CD4-positive, alpha-beta T cell treated with Interleukin-6 at 100 ng/mL for 8 hours (primary cell): ENCODE data around the gene ABCA1.
"Not testable (repeated sequence)": the region's sequence is repeated elsewhere in the genome, so short reads cannot be mapped to it uniquely, and the experiment has no call there.

Experiments used
- DNase-seq: peaks from one replicate; pipeline ENCODE4 v3.0.0-alpha.2; 2020; ENCODE audit warnings: mixed read lengths, low spot score

ABCA1 gene

DNA sequence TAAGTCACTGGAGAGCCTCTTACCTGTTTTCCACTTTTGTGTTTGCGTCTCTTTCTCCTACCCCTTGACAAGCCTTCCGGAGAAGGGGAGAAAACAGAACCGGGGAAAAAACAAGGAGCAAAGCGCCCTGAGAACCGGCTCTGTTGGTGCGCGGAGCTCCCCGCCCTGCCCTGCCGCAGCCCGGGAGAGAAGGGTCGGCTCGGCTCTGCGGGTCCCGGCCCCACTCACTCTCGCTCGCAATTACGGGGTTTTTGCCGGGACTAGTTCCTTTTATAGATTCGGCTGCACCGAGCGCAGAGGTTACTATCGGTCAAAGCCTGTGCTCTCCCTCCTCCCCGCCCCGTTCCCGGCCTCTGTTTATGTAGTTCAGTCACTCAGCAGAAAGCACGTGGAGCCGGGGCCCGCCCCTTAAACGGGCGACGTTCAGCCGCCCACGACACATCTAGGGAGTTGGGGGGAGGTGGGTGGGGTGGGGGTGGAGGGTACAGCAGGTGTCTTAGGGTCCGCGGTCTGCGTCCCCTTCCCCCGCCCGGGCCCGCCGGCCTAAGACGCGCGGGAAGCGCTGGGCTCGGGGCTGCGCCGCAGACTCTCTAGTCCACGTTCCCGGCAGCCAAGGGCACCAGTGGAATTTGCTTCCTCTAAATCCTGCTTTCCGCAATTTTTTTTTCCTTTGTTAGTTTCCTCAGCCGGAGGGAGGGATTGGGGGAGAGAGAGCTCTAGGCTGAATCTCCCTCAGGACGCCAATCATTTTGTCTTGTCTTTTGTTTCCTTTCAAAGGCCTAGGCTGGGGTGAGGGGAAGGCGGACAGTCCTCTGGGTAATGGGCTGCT, at the start of gene ABCA1:
ABCA1 (minus strand) TSS at position 244 of the 829 bp plus-strand sequence. CDS start 24,476 bp downstream, outside the sequence.
- DNase-seq, result peak; percentile 75

DNA sequence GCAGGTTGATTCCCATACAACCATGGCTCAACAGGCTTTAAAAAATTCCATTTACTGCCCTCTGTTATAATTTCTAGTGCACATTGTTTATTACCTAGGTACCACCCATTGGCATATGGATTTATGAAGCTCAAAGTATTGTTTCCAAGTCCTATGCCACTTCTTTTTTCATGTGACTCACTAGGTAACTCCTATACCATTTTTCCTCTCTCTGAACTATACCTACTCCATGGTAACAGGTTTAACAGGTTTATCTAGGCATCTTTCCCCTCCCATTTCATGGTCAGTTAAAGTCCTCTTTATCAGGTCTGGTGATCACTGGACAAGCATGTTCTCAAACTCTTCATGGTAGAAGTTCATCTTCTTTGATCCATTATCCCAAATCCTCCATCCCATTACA, 49.6 kb upstream of the ABCA1 start:
- no peak for DNase-seq

GRCh38 chr9:104977168-104977567, 49.2 kb upstream of the ABCA1 start:
- no peak for DNase-seq

DNA sequence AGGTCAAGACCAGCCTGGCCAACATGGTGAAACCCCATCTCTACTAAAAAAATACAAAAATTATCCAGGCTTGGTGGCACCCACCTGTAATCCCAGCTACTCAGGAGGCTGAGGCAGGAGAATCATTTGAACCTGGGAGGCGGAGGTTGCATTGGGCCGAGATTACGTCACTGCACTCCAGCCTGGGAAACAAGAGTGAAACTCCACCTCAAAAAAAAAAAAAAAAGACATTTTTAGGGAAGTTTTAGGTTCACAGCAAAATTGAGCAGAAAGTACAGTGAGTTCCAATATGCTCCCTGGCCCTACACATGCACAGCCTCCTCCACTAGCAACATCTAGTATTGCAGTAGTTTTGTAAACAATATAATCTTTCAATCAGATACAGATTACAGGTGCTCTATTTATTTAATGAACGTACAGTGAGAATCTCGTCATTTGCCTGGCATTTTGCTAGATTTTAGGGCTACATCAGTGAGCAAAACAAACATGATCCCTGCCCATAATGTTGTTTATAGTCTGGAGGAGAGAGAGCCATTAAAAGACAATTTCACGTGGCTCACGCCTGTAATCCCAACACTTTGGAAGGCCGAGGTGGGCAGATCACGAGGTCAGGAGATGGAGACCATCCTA, 48.1 kb upstream of the ABCA1 start:
- not testable (repeated sequence) for DNase-seq

DNA sequence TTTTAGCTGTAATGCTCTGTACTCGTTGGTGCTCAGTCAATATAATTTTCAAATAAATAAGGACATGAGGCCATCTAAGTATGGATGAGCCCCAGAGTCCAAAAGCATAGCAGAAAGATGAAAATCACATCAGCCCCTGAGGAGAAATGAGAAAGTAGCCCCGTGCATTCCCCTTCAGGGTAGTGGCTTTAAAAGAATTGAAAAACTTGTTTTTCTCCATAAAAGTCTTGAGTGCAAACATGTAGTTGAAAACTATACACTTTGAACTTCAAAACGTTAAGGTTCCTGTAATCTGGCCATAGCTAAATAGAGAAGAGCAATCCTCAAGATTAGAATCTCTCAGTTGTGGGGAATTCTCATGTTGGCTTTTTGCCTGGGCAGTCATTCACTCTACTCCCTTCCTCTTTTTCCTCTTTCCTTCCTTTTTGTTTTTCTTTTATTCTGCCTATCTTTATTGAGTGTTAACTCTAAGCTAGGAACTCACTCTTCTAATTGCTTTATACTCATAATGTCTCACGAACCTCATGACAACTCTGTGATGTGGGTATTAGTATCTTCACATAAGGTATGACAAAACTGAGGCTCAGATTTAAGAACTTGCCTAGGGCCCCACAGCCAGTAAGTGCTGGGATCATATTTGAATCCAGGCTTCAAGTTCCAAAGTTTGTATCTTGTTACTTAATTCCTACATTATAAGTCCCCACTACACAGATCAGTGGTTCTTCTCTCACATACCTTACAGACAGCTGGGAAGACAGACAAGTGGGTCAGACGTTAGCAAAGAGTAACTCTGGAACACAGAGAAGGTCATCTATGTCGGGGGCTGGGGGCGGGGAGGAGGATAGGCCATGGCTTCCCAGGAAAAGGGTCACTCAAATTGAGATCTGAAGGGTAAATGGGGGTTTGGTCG, 46.4 kb upstream of the ABCA1 start:
- DNase-seq, result no peak

- DNase-seq, result no peak
Measured at GRCh38 chr9:104972242-104972866, 44.4 kb upstream of the ABCA1 start.

GRCh38 chr9:104971511-104971910, 43.6 kb upstream of the ABCA1 start:
- DNase-seq, result no peak

GRCh38 chr9:104970271-104970987, 42.5 kb upstream of the ABCA1 start:
- no peak for DNase-seq

DNA sequence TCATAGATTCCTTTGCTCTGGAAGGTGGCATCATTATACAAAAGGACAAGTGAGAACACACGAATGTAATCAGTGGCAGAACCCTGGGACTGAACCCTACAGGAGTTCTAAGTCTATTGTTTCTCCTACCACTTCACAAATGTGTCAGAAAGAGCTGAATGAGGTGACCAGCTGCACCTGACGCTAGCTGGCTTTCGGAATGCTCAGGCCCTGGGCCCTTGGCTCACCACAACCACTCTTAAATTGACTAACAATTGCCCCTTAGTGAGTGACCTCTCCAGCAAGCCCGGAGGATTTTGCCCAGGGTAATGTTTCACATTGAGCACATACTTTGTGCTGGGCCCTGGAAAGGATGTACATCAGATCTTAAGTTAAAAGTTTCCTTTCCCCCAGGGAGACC, 41.2 kb upstream of the ABCA1 start:
- no peak for DNase-seq

DNA sequence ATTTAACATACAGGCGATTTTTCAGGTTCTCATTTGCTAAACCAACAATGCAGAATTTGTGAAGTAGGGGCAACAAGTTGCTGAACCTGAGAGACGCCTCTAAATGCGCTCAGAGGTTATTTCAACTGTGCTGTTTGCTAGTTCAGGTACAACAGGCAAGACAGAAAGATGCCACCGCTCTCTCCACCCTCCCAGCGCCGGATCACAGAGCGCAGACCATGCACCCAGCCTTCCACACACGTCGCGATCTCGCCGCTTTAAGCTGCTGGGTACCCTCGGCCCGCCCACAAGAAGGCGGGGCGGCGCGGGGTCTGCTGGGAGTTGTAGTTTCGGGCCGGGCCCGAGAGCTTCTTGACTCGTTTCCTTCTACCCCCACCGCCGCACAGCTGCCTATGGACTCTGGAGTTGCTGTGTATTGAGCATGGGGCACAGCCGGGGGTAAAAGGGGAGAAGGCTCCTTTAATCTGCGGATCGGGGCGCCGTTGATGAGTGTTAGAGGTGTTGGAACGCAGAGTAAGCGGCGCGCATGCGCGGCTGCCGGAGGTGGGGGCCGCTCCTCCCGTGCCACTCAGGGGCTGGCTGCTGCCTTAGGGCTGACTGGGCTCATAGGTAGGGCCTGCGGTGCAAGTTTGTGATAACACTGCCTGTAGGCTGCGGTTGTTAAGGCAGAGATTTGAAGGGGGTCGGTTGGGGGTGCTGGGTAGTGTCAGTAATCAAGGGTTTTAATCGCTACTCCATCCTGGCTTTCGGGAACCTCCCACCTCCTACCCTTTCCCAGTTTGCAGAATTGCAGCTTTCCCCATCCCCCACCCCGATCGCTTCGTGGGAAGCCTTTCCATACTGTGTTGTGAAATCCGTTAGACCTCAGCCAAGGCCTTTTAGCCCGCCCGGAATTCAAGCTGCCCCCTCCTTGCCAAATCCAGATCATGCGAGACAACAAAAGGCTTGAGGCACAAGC, 40.3 kb upstream of the ABCA1 start:
- peak; percentile 86 for DNase-seq

DNA sequence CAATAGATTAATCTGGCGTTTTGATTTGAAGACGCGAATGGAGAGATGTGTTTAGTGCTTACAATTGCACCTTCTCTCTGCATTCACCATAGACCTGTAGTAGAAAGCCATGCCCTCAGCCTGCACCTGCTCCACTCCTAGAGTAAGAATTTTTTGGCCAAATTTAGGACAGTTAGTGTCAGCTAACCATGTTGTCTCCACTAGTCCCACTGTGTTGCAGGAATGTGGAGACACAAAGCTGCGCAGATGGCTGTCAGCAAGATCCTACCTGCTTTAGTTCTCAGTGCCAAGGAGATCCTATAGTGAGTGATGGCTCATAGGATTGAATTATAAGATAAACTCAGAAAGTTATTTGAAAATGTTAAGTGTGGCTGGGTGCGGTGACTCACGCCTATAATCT, 35.1 kb upstream of the ABCA1 start:
- no peak for DNase-seq

DNA sequence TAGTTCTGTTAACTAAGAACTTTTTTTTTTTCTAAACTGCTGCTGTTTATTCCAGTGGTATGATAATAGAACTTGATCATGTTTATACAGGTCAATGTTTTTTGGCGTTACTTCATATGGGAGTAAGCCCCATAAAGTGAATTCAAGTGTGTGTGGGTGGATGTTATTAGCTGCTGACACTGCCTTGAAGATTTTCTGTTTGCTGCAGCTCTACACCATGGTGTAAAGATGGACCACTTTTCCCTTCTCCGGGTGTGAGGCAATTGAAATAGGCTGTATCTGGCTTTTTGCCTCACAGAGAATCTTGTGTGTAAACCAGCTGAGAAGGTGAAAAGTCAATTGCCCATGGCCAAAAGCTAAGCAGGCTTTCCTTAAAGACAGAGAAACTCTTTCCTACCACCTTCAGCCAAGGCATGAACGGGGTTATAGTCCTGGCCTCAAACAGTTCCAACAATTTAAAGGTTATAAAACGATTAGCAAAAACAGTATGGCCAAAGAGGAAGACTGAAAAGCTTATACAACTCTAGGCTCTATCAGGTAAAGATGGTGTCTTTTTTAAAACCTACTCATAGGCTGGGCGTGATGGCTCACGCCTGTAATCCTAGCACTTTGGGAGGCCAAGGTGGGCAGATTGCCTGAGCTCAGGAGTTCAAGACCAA, 33.9 kb upstream of the ABCA1 start:
- DNase-seq, result no peak

GRCh38 chr9:104961238-104961637, 33.3 kb upstream of the ABCA1 start:
- DNase-seq, result peak; percentile 69

DNA sequence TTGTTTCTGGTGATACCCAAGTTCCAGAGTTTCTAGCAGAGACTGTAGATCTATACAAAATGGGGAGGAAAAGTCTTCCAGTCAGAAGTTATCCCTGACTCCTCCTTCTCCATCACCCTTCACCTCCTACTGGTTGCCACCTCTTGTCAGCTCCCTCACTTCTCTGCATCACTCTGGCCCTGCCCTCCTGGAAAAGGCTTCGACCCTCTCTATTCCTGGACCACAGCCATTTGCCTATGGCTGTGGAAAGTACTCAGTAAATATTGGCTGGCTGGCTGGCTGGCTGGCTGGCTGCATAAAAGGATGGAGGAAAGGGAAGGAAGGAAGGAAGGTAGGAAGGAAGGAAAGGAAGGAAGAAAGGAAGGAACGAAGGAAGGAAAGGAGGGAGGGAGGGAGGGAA, 32.7 kb upstream of the ABCA1 start:
- DNase-seq, result no peak

DNA sequence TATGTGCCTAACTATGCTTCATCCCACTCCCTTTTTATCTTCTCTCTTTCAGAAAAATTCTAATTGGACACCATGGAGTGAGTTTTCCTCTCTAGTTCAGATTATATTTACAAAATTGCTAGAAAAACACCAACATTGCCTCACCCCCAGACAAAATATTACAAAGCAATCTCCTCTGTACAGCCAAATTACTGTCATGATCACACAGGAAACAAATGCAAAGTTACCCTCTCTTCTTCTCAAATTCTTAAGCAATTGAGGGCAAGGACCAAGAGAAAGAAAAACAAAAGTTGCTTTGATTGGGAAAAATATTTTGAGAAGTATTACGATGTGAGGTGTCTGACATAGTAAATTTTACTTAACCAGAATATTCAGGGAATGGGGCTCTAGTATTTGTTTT, 30.8 kb upstream of the ABCA1 start:
- no peak for DNase-seq

DNA sequence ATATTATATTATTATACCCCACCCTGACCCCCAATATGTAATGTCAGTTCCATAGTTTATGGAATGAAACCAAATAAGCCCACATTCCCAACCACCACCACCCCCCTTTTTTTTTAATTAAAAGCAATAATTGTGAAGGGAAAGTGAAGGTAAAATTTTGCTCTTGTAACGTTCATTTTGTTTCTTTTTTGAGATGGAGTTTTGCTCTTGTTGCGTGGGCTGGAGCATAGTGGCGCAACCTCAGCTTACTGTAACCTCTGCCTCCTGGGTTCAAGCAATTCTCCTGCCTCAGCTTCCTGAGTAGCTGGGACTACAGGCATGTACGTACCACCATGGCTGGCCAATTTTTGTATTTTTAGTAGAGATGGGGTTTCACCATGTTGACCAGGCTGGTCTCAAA, 30.1 kb upstream of the ABCA1 start:
- DNase-seq, result not testable (repeated sequence)

DNA sequence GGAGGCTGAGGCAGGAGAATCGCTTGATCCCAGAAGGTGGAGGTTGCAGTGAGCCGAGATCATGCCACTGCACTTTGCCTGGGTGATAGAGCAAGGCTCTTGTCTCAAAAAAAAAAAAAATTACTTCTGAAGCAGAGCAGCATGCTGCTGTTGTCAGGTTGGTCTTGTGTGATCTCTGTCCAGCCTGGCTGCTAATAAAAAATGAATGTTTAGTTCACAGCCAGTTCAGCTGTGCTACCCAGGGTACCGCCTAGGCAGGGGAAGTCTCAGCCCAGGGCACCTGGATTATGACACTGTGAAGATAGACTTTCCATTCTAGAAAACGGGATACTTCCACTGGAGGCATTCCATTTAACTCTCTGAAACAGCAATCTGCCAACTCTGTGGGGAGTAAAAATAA, 23.5 kb upstream of the ABCA1 start:
- no peak for DNase-seq

DNA sequence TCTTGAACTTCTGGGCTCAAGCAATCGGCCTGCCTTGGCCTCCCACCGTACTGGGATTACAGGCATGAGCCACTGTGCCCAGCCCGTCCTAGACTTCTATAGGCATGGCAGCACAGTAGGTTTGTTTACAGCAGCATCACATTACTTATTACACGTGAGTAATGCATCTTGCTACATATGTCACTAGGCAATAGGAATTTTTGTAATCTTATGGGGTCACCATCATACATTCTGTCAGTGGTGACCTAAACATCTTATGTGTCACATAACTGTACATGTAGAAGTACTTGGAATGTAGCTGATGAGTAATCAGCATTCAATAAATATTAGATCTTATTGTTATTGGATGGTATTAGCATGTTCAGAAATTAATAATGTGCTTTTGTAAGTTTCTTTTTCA, 22.9 kb upstream of the ABCA1 start:
- DNase-seq, result no peak

DNA sequence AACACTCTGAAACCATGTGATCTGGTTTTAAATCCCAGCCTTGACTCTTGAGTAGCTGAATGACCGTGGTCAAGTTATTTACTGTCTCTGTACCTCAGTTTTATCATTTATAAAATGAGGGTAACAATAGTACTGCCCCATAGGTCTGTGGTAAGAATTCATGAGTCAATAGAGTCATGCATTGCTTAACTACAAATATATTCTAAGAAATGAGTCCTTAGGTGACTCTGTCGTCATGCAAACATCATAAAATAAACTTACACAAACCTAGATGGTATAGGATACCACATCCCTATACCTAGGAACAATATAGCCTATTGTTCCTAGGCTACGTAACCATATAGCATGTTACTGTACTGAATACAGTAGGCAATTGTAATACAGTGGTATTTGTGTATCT, 20.3 kb upstream of the ABCA1 start:
- DNase-seq, result no peak

GRCh38 chr9:104944871-104945270, 16.9 kb upstream of the ABCA1 start:
- no peak for DNase-seq
